ENCODE measurements around the gene ADORA1.

ADORA1 gene

GRCh38 chr1:203122159-203122558, 5.4 kb upstream of the ADORA1 start:
- DNase-seq (ENCODE audit: low read depth): no peak

- DNase-seq (ENCODE audit: low read depth): no peak
These were observed 3.5 kb upstream of the ADORA1 start for GRCh38 chr1:203124011-203124410.

DNA sequence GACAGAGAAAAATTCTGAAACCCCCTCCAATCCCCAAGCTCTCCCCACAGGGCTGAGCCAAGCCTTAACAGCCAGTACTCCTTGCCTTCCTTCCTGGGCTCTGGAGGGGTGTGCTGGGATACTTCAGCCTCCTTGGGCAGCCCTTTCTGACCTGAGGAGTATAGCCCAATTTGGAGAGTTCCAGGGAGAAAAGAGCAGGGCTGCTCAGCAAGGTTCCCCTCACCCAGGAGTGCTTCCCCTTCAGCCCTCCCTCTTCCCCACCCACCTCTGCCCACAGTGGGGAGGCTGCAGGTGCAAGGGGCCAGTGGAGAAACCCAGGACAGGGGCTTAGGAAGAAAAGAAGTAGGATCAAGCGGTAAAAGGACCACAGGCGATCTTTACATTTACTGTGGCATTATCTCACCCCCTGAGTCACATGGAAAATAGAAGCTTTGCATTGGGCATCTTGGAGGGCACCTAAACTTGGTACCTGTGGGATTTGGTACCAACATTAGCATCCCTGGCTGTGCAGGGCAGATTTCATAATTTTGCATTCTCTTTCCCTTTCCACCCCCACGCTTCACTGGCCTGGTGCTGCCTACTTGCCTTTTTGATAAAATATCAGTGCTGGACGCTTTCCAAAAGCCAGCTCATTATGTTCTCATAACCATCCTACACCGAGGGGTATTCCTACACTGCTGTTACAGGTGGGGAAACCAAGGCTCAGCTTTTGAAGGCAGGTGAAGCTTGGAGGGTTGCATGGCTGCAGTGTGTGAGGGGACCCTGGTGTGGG, 2.8 kb upstream of the ADORA1 start:
- no peak for DNase-seq (ENCODE audit: low read depth)

- no peak for DNase-seq (ENCODE audit: low read depth)
These were observed 1.2 kb upstream of the ADORA1 start for GRCh38 chr1:203126151-203126865.

DNA sequence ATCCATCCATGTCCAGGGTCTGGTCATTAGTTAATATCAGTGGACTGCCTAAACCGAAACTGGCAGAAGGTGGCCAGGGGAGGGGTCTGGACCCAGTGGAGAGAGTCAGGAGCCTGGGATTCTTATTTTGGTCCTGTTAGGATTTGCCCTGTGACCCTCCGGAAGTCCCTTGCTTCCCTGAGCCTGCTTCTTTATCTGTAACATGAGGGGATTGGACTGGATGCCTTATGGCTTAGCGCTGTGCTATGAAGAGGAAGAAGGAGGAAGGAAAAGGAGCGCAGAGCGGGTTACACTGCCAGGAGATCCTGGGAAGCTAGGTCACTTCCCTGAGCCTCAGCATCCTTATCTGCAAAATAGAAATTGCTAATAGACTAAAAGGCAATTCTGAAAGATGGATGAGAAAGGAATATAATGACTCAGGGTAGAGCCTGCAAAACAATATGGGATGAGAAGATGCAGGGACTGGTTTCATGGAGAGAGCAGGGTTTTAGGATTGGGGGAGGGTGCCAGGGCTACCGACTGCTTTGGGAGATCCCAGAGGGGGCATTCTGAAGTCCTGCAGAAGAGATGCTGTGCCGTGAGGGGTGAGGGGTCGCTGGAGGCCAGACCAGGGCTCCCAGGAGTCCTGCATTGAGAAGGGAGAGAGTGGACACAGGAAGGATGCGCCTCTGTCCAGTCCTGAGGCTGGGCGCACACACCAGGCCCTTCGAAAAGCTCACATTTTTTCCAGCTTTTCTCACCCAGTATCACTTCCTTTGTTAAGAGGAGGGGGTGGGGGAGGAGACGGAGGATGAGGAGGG, 460 bp upstream of the ADORA1 start:
- no peak for DNase-seq (ENCODE audit: low read depth)

DNA sequence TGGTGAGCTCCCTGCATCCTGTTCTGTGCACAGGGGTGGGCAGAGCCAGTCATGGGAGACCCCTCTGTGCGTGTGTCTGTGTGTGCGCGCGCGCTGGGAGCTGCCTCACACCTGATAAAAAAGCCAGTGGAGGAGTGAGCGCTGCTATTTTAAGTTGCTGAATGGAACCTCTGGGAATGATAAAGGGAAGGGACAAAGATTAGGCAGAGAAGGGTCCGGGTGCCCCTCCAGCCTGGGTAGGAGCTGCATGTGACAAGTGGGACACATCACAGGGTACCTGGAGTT, 847 bp downstream of the ADORA1 start:
- DNase-seq (ENCODE audit: low read depth): no peak

- DNase-seq (ENCODE audit: low read depth): no peak
These were observed 1.4 kb downstream of the ADORA1 start for GRCh38 chr1:203128716-203129500.

DNA sequence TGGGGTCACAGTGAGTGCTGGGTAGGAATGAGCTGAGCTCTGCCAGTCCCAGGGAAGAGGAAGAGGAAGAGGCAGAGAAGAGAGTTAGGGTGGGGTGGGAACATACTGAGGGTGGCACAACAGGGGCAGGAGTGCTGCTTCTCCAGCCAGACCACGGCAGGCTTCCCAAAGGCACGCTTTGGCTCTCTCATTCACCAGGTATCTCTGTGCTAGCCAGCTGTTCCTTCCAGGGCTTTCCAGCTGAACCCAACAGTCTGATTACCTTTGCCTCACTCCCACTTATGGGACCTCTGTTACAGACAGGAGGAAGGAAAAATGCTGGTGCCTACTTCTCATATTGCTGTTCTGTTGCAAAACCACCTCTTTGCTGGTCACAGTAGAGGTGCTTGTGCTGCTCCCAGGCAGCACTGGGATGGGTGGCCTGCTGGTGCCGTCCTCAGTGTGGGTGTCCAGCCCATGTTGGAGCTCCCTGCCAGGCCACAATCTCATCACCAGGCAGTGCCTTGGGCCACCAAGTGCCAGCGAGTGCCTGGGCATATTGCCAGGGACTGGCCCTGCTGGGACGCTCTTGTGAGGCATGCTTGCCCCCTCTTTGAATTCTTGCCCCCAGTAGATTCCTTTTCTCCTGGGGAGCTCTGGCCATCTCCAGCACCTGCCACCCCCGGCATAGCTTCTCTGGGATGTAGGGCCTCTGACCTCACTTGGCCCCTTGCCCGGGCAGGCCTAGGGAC, 2.1 kb downstream of the ADORA1 start:
- DNase-seq (ENCODE audit: low read depth): no peak

DNA sequence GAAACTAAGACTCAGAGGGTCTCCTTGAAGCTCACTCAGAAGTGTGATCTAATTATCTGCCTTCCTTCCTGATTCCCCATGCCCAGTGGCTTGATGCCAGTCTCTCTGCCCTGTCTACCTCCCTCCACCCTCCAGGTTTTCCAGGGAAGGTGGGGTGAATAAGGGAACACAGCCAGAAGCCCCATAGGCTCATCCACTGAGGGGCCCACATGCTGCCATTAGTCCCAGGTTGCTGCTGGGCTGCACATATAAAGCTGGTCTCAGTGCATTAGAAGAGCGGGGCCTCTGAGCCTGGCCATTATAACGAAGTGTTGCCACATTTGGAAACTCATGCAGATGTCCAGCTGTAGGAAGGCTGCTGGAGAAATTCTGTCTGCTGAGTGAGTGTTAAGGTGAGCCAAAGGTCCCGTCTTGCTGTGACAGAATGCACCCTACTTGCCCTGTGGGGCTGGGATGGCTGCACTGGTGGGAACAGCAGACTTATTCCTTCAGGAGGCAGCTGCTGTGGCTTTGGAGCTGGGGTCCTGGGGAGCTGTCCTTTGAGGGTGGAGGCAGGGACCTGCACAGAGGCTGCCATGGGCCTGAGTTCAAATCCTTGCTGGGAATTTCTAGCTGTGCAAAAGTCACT, 2.9 kb downstream of the ADORA1 start:
- DNase-seq (ENCODE audit: low read depth): no peak

- DNase-seq (ENCODE audit: low read depth): no peak
These were observed 4.1 kb downstream of the ADORA1 start for GRCh38 chr1:203131548-203132200.

DNA sequence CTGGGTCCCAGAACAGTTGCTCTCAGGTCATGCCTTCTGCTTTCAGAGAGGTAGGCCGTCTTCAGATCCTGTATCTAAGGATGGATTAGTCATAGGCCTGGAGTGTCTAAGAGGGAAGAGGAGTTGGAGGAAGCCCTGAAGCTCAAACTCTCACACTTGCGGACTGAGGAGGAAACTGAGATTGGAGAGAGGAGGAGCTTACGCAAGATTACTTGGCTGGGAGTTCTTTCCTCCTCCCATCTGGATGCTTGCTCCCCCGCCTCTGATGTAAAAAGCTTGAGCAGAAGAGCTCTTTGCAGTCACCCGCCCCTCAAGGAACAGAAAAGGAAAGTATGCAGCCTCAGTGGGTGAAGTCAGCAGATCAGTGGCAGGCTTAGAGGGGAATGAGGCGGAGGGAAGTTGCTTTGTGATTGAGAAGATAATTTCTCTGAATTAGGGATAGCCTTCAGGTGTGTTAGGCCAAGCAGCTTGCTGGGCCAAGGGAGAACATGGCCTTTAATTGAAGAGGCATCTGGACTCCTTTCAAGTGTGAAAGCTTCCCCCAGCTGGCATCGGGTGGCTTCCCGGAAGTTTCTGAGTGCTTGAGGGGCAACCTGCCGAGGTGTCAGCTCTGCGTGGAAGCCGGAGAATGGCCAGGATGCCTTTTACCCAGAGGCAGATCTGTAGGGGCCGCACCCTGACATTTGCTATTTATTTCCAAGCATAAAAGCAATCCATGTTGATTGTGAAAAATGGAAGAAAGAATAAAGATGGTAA, 6.6 kb downstream of the ADORA1 start:
- no peak for DNase-seq (ENCODE audit: low read depth)

- DNase-seq (ENCODE audit: low read depth): no peak
These were observed 8.2 kb downstream of the ADORA1 start for GRCh38 chr1:203135636-203136305.

- no peak for DNase-seq (ENCODE audit: low read depth)
These were observed 9.0 kb downstream of the ADORA1 start for GRCh38 chr1:203136409-203137042.

DNA sequence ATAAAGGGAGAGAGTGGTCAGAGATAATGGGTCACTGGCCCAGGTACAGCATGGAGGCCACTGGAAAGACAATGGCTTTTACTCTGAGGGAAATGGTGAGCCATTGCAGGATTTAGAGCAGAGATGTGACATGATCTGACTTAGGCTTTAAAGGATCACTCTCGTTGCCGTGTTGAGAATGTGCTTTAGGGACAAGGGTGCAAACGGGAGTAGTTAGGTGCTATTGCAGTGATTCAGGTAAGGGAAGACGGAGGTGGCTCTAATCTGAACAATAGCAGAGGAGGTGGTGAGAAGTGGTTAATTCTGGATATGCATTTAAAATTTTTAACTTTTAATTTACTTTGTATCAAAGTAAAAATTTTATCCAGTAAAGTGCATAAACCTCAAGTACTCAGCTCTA, 9.8 kb downstream of the ADORA1 start:
- DNase-seq (ENCODE audit: low read depth): no peak

DNA sequence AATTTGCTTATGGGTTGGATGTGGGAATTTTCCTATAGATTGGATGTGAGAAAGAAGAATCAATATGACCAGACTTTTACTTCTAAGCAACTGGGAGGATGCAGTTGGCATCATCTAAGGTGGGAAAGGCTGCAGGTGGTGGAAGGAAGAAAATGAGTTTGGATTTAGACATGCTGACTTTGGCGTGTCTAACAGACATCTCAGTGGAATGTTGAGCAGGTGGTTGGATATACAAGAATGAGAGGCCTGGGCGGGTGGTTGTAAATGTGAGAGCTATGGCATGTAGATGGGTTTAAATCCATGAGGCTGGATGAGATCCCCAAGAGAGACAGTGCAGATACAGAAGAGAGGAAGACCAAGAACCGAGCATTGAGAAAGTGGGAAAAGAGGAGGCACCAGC, 10.5 kb downstream of the ADORA1 start:
- DNase-seq (ENCODE audit: low read depth): no peak

GRCh38 chr1:203139976-203140475, 12.5 kb downstream of the ADORA1 start:
- no peak for DNase-seq (ENCODE audit: low read depth)

DNA sequence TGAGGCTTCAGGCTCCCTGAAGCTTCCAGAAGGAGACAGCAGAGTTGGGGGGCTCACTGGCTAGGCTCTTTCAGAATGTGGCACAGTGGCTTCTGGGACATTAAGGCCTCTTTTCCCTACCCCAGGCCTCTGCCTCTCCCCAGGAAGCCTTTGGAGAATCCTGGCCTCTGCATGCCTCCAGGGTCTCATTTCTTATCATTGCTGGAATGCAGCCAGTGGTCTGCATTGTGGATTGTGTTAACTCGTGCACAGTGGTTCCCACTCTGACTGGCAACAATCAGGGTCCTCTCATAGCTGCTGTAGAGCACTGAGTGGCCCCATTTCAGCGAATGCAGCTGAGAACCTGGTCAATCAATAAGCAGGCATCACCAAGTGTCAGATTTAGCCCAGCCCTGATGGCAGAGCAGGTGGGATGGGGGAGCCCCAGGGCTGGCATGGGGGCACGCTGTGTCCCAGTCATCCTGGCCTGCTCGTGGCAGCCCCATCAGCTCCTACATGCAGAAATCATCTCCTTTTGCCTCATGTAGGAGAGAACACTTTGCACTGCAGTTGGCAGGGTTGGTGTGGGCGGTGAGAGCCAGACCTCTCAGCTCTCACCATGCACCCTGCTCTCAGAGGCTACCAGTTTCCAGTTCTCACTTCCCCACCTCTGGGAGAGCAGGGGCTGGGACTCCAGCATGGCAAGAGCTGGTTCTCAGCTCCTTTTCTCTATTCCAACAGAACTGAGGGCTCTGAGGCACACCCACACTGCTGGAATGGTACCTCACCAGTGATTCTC, 13.4 kb downstream of the ADORA1 start:
- DNase-seq (ENCODE audit: low read depth): no peak

- DNase-seq (ENCODE audit: low read depth): no peak
These were observed 14.6 kb downstream of the ADORA1 start for GRCh38 chr1:203142124-203142523.
